PFSK-1 (cell line): ENCODE data around the gene SLC4A7.

Source experiments
- FOXP2 ChIP-seq: optimal IDR thresholded peaks from 2 replicates; pipeline ENCODE3; 2011; ENCODE audit warnings: borderline replicate concordance, control low read depth, inconsistent platforms; ENCODE audit not compliant: insufficient read depth; ENCODE audit errors: extremely low read length, extremely low read depth
- POLR2AphosphoS5 ChIP-seq: IDR thresholded peaks from 2 replicates; pipeline ENCODE4 v1.6.1; 2012; ENCODE audit warnings: low read depth, mild to moderate bottlenecking, control low read depth, low read length, moderate library complexity
- SIN3A ChIP-seq: IDR thresholded peaks from 2 replicates; pipeline ENCODE4 v1.6.1; 2012; ENCODE audit warnings: mild to moderate bottlenecking, low read length, moderate library complexity, borderline replicate concordance; ENCODE audit not compliant: insufficient read depth
- TAF1 ChIP-seq: IDR thresholded peaks from 2 replicates; pipeline ENCODE4 v1.6.1; 2012; ENCODE audit warnings: low read length, control low read depth, borderline replicate concordance; ENCODE audit not compliant: insufficient read depth
- TF ChIP-seq, protein P1 (sequence below), 2 experiments: IDR thresholded peaks; 2 replicates each; pipeline versions ENCODE4 v1.6.1 to v1.8.0; 2011 to 2012; ENCODE audit warnings: low read depth in 2 of 2, low read length in 2 of 2, control low read depth in 1 of 2, inconsistent platforms in 1 of 2, mild to moderate bottlenecking in 1 of 2, moderate library complexity in 1 of 2; ENCODE audit not compliant: insufficient read depth in 1 of 2

Gene SLC4A7

GRCh38 chr3:27342267-27342666 lies 141.9 kb downstream of the SLC4A7 start:
- TF ChIP-seq, protein P1, sequence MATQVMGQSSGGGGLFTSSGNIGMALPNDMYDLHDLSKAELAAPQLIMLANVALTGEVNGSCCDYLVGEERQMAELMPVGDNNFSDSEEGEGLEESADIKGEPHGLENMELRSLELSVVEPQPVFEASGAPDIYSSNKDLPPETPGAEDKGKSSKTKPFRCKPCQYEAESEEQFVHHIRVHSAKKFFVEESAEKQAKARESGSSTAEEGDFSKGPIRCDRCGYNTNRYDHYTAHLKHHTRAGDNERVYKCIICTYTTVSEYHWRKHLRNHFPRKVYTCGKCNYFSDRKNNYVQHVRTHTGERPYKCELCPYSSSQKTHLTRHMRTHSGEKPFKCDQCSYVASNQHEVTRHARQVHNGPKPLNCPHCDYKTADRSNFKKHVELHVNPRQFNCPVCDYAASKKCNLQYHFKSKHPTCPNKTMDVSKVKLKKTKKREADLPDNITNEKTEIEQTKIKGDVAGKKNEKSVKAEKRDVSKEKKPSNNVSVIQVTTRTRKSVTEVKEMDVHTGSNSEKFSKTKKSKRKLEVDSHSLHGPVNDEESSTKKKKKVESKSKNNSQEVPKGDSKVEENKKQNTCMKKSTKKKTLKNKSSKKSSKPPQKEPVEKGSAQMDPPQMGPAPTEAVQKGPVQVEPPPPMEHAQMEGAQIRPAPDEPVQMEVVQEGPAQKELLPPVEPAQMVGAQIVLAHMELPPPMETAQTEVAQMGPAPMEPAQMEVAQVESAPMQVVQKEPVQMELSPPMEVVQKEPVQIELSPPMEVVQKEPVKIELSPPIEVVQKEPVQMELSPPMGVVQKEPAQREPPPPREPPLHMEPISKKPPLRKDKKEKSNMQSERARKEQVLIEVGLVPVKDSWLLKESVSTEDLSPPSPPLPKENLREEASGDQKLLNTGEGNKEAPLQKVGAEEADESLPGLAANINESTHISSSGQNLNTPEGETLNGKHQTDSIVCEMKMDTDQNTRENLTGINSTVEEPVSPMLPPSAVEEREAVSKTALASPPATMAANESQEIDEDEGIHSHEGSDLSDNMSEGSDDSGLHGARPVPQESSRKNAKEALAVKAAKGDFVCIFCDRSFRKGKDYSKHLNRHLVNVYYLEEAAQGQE (IDR thresholded peaks at IDR 0.05; ENCODE audit: insufficient read depth in 1 of 2, low read depth in 2 of 2, low read length in 2 of 2), result no peak
- TF ChIP-seq FOXP2 (no peak), POLR2AphosphoS5 (no peak), SIN3A (no peak), TAF1 (no peak)

GRCh38 chr3:27340534-27340933 lies 143.7 kb downstream of the SLC4A7 start:
- TF ChIP-seq, protein P1 (IDR thresholded peaks at IDR 0.05; ENCODE audit: insufficient read depth in 1 of 2, low read depth in 2 of 2, low read length in 2 of 2), result no peak
- TF ChIP-seq TAF1 (no peak), SIN3A (no peak)

- TF ChIP-seq, protein P1 (IDR thresholded peaks at IDR 0.05; ENCODE audit: insufficient read depth in 1 of 2, low read depth in 2 of 2, low read length in 2 of 2), result no peak
Observed at GRCh38 chr3:27335571-27335970, 148.6 kb downstream of the SLC4A7 start.

DNA sequence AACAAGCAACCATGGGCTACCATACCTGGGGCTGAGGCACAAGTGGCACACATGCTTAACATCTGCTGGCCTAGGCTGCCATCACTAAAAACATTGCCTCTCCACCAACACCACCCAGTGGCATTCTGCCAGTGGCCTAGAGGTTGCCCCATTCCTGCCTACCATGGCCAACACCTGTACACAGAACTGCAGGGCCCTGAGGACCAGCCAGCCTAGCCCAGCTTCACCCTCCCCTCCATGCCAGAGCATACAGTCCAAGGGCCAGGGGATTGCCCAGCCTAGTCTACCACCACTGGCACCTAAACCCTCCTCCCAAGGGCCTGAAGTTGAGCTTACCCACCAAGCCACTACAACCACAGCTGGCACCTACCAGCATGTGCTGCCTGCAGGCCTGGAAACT lies 150.3 kb downstream of the SLC4A7 start:
- TF ChIP-seq TAF1 (no peak), POLR2AphosphoS5 (no peak), FOXP2 (no peak), SIN3A (no peak)
- TF ChIP-seq, protein P1 (IDR thresholded peaks at IDR 0.05; ENCODE audit: insufficient read depth in 1 of 2, low read depth in 2 of 2, low read length in 2 of 2), result no peak

DNA sequence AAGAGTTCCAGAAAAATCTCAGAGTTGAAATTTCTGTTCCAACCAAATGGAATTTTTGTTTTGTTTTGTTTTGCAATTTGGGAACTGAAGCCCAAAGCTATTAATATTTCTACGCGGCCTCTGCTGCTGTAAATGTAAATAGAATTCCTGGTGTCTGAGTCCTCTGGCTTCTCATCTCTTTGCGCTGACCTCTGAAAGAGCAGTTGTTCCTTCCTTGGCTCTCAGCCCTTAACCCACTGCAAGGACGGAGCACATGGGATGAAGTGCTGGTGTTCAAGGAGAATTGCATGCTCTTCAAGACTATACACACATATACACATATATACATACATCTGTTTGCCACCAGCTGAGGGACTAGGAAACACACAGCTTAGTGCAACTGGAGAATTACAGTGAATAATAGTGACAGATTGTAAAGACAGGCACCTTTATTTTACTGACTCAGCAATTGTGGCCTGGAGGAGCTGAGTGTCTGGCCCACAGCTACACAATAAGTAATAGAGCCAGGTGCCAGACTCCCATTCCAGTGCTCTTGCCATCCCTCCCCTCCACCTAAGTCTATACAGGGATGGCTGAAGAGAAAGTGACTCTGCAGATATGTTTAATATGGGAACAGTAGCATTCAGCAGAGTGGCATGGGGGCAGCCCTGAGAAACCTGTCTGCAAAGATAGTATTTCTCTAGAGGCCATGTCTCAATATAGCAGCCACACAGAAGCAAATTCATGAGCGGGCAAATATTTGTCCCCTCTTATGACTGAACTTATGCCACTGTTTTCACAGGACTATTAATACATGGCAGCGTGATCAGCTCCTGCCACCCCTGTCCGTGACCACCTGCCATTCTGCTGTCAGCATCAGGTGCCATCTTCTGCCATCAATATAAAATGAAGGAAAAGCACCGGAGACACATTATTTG lies 157.3 kb downstream of the SLC4A7 start:
- TF ChIP-seq SIN3A (no peak), POLR2AphosphoS5 (no peak), FOXP2 (no peak), TAF1 (no peak)
- TF ChIP-seq, protein P1 (IDR thresholded peaks at IDR 0.05; ENCODE audit: insufficient read depth in 1 of 2, low read depth in 2 of 2, low read length in 2 of 2), result no peak
